ENCODE results near the gene TMTC2.

The TMTC2 gene

GRCh38 chr12:82686168-82687020, at the start of gene TMTC2:
Gene TMTC2 (plus strand): TSS chr12:82686906.
- DNase-seq (ENCODE audit: low read depth), result peak; percentile 25

- DNase-seq (ENCODE audit: low read depth), result no peak
Measured at GRCh38 chr12:82638324-82638723, 48.4 kb upstream of the TMTC2 start.

DNA sequence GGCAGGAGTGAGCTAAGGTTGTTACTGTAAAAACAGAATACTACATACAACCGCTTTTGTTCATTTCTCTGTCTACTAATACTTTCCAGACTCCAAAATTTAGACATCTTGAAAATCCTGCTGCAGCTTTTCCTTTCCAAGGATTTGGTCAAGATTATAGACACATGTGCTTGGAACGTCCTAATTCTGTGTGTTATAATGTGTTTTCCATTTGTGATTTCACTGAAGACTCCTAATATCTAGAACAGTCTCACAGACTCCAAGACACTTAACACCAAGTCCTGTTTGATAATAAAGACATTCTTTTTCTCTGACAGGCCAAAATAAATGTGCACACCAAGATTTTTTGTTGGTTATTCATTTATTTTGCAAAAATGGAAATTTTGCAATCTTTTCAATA, 41.8 kb upstream of the TMTC2 start:
- DNase-seq (ENCODE audit: low read depth), result no peak

GRCh38 chr12:82645414-82645813, 41.3 kb upstream of the TMTC2 start:
- DNase-seq (ENCODE audit: low read depth), result no peak

- DNase-seq (ENCODE audit: low read depth), result no peak
Measured at GRCh38 chr12:82647853-82648252, 38.9 kb upstream of the TMTC2 start.

DNA sequence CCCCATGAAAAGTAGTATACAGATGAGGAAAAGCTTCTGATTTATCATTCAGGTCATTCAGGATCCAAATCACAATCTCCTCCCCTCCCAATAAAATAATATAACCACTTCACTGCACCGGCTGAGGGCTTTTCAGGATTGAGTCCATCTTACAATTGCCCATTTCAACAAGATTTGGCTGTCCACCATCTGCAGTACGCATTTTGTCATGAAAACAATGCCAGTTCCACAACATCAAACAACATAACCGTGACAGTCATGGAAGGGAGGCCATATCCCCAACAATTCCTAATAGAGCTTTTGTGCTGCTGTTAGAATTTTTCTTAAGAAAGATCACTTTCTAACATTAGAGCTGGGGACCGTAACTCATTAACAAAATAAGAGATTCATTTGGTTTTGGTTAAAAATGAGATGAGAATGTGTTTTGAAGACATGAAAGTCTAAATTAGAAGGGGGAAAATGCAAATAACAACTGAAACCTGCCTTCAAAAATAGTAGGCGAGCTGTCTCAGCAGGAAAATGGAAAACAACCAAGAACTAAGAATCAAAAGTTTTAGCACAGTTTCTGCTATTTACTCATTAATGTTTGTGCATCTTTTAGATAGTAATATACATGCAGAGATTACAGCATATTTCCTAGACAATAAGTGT, 38.3 kb upstream of the TMTC2 start:
- DNase-seq (ENCODE audit: low read depth), result no peak

GRCh38 chr12:82650627-82651337, 35.9 kb upstream of the TMTC2 start:
- DNase-seq (ENCODE audit: low read depth), result no peak

GRCh38 chr12:82651489-82651888, 35.2 kb upstream of the TMTC2 start:
- DNase-seq (ENCODE audit: low read depth), result no peak

DNA sequence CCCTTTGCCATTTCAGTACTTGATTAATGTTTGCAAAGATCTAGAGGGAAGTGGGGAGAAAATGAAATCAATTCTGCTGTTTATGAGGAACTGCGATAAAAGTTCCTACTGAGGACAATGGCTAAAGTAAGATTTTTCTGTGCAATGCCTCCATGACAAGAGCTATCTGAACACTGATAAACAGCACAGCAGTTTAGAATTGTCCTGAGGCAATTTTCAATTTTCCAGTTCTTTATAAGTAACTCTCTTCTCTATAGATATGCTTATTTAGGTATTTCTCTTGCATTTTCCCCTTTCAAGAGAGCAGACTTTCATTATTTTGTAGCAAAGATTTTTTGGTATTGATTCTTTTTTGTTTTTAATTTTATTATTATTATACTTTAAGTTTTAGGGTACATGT, 34.6 kb upstream of the TMTC2 start:
- no peak for DNase-seq (ENCODE audit: low read depth)

DNA sequence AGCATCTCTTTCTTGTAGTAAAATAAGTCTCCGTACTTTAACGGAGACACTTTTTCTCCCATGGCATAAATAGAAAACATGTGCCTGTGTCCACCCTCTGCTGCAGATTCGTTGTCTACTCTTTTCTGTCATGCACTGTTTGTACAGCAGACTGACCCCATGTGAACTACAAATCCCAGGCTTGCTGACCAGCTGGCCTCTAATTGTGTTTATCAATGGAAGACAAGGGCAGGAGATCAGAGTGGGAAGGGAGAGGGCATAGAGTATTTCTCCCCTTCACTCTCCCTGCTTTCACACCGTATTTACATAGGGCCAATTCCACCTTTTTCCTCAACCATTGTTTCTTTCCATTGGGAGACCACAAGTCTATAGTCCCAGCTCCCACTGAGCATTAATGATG, 31.0 kb upstream of the TMTC2 start:
- DNase-seq (ENCODE audit: low read depth), result no peak

DNA sequence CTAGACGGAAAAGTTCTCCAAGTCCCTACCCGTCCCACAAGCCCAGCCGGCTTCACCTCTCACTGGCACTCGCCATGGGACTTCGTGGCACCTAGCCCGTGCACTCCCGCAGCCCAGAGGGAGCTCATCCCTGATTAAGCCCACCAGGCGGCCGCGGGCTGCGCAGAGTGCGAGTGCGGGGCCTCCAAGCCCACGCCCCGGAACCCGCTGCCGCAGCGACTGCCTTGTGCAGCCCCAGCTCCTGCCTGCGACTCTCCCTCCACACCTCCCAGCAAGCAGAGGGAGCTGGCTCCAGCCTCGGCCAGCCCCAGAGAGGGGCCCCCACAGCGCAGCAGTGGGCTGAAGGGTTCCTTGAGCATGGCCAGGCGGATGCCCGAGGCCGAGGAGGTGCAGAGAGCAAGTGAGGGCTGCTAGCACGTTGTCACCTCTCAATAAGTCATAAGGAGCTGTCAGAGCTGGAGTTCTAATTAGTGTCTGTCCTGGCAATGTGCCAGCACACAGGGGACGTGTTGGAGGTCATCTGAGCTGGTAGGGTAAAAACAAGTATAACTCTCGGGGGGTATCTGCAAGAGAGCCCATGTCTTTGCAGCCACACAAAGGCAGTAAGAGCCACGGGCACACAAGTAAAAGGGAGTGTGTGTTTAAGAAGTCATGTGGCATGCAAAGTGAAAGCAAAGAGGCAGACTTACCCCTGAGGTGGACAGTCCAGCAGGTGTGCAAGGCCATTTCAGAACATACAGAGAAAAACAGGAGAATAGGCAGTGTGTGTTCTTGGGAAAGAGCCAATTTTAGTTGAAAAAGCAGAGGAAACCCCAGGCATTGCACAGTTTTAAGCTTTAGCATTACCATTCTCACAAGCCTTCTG, 27.1 kb upstream of the TMTC2 start:
- no peak for DNase-seq (ENCODE audit: low read depth)

- no peak for DNase-seq (ENCODE audit: low read depth)
Measured at GRCh38 chr12:82660541-82661325, 26.0 kb upstream of the TMTC2 start.

GRCh38 chr12:82663893-82664292, 22.8 kb upstream of the TMTC2 start:
- no peak for DNase-seq (ENCODE audit: low read depth)

DNA sequence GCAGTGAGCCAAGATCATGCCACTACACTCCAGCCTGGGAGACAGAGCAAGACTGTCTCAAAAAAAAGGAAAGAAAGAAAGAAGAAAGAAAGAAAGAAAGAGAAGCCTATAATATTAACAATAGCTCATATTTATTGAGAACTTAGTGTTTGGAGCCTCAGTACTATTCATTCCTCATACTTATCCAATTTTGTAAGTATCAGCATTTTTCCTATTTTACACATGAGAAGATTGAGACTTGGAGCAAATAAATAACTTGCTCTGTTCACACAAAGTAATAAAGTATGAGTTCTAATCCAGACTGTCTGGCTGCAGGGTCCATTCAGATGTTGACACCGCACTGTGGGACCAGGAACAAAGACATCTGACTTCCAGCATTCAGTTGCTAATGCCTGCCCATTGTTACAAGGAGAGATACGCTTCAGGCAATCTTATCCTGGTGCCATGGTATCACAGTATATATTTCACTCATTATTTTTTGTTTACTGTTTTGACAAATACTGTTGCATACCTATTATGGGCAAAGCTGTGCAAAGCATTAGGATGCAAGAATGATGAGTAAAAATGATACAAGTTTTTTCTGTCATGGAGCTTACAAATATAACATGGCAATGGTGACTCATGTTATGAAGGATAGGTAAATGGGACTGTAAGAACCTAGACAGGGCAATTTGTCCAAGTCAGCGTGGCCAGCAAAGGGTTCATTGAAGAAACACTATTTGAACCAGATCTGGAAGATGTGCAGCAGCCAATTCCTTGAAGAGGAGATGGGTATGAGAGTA, 21.4 kb upstream of the TMTC2 start:
- no peak for DNase-seq (ENCODE audit: low read depth)

- no peak for DNase-seq (ENCODE audit: low read depth)
Measured at GRCh38 chr12:82666830-82667229, 19.9 kb upstream of the TMTC2 start.

GRCh38 chr12:82671673-82672195, 15.0 kb upstream of the TMTC2 start:
- DNase-seq (ENCODE audit: low read depth), result no peak

GRCh38 chr12:82672811-82673495, 13.8 kb upstream of the TMTC2 start:
- DNase-seq (ENCODE audit: low read depth), result no peak

GRCh38 chr12:82673698-82674097, 13.0 kb upstream of the TMTC2 start:
- DNase-seq (ENCODE audit: low read depth), result no peak

DNA sequence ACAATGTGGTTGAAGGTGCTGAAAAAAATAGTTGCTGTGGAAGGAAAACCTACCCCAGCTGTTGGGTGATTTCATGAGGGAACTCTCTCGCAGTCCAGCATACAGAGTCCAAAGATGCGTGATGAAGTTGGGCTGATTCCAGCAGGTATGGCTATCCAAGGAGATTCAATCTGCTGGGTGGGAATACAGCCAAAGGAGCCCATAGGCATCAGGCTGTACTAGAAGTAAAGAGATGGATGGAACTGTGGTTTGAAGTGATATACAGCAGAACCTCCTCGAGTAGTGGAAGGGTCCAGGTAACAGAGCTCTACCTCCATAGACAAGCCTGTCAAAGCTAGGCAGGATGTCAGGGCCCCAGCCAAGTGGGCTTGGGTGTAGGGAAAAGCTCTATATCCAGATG, 11.5 kb upstream of the TMTC2 start:
- DNase-seq (ENCODE audit: low read depth), result no peak

- DNase-seq (ENCODE audit: low read depth), result no peak
Measured at GRCh38 chr12:82682326-82682725, 4.4 kb upstream of the TMTC2 start.
